ENCODE data around the gene KCNK5.

Gene KCNK5

GRCh38 chr6:39196673-39197091, 32.6 kb downstream of the KCNK5 start:
- no peak for FAIRE-seq

- FAIRE-seq, result no peak
These were observed 33.4 kb downstream of the KCNK5 start for GRCh38 chr6:39195792-39196385.

GRCh38 chr6:39194466-39194865, 34.8 kb downstream of the KCNK5 start:
- no peak for FAIRE-seq

- FAIRE-seq, result no peak
These were observed 36.0 kb downstream of the KCNK5 start for GRCh38 chr6:39193201-39193791.

GRCh38 chr6:39192736-39193135, 36.5 kb downstream of the KCNK5 start:
- FAIRE-seq, result no peak

- no peak for FAIRE-seq
These were observed 37.9 kb downstream of the KCNK5 start for GRCh38 chr6:39191236-39191930.

- FAIRE-seq, result no peak
These were observed 38.6 kb downstream of the KCNK5 start for GRCh38 chr6:39190545-39191235.

GRCh38 chr6:39189915-39190544, 39.2 kb downstream of the KCNK5 start:
- FAIRE-seq, result no peak

- FAIRE-seq, result no peak
These were observed 40.1 kb downstream of the KCNK5 start for GRCh38 chr6:39189131-39189530.

- no peak for FAIRE-seq
These were observed 40.7 kb downstream of the KCNK5 start for GRCh38 chr6:39188571-39188970.

GRCh38 chr6:39188098-39188450, 41.2 kb downstream of the KCNK5 start:
- no peak for FAIRE-seq

- no peak for FAIRE-seq
These were observed 44.2 kb downstream of the KCNK5 start for GRCh38 chr6:39184906-39185580.

GRCh38 chr6:39182604-39183003, 46.7 kb downstream of the KCNK5 start:
- FAIRE-seq, result no peak

GRCh38 chr6:39181826-39182225, 47.4 kb downstream of the KCNK5 start:
- no peak for FAIRE-seq

- no peak for FAIRE-seq
These were observed 47.9 kb downstream of the KCNK5 start for GRCh38 chr6:39181333-39181732.

GRCh38 chr6:39178804-39179203, 50.5 kb downstream of the KCNK5 start:
- no peak for FAIRE-seq

- no peak for FAIRE-seq
These were observed 51.0 kb downstream of the KCNK5 start for GRCh38 chr6:39178235-39178634.

- FAIRE-seq, result no peak
These were observed 52.1 kb downstream of the KCNK5 start for GRCh38 chr6:39177130-39177529.

- FAIRE-seq, result no peak
These were observed 56.0 kb downstream of the KCNK5 start for GRCh38 chr6:39173270-39173669.

- no peak for FAIRE-seq
These were observed 56.9 kb downstream of the KCNK5 start for GRCh38 chr6:39172377-39172757.

GRCh38 chr6:39171489-39172376, 57.5 kb downstream of the KCNK5 start:
- no peak for FAIRE-seq

GRCh38 chr6:39170860-39171259, 58.4 kb downstream of the KCNK5 start:
- no peak for FAIRE-seq

Data from TTC549 (cell line).